ENCODE results near the gene CHRNG. TPM values are rescaled to one million over a fixed set of nuclear protein-coding genes. Genes with fewer than 3 reads are reported as not detected.

The CHRNG gene
- total RNA-seq, 1 donor from 2014 or later: not detected

DNA sequence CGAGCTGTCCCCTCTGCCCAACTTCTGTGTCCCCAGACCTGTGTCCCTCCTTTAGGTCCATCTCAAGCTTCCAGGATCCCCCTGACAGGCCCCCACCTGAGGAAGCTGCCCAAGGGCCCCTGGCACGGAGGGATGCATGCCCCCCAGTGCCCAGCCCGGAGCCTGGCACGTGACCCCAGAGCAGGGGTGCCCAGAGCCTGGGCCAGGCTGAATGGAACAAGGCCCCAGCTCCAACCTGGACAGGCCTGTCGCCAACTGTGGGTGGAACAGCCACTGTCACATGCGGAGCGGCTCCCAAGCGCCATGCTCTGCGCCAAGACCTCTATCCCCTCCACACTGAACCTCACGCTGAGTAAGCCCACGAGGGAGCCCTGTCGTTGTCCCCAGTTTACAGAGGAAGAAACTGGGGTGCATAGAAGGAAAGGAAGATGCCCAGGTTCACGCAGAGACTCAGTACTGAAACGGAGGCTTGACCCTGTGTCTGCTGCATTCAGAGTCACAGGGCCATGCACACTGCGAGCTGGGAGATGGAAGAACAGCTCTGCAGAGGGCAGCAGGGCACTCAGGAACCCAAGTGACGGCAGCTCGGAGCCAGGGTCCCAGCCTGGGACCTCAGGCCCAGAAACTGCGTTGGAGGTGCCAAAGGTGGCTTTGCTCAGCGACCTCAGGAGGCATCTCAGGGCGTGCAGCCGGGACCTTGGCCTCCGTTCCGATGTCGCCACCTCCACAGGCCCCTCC is 46.4 kb upstream of the CHRNG start:
- H3K4me3 Mint-ChIP-seq (ENCODE audit: low read depth): no peak overlapping the region
- no peak for DNase-seq (ENCODE audit: low spot score, unreplicated experiment)
- H3K4me1 Mint-ChIP-seq (ENCODE audit: low read depth): no peaks in the 10 kb centered on the region
- H3K9me3 Mint-ChIP-seq (ENCODE audit: low read depth): no peaks in the 10 kb centered on the region
- H3K27ac Mint-ChIP-seq: no peak overlapping the region
- H3K27me3 Mint-ChIP-seq: peaks cover 46% of the 10 kb centered on the region
- H3K36me3 Mint-ChIP-seq (ENCODE audit: insufficient read depth): no peaks in the 10 kb centered on the region
- TF ChIP-seq, protein P1, sequence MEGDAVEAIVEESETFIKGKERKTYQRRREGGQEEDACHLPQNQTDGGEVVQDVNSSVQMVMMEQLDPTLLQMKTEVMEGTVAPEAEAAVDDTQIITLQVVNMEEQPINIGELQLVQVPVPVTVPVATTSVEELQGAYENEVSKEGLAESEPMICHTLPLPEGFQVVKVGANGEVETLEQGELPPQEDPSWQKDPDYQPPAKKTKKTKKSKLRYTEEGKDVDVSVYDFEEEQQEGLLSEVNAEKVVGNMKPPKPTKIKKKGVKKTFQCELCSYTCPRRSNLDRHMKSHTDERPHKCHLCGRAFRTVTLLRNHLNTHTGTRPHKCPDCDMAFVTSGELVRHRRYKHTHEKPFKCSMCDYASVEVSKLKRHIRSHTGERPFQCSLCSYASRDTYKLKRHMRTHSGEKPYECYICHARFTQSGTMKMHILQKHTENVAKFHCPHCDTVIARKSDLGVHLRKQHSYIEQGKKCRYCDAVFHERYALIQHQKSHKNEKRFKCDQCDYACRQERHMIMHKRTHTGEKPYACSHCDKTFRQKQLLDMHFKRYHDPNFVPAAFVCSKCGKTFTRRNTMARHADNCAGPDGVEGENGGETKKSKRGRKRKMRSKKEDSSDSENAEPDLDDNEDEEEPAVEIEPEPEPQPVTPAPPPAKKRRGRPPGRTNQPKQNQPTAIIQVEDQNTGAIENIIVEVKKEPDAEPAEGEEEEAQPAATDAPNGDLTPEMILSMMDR (IDR thresholded peaks at IDR 0.05; ENCODE audit: unreplicated experiment): no peak

DNA sequence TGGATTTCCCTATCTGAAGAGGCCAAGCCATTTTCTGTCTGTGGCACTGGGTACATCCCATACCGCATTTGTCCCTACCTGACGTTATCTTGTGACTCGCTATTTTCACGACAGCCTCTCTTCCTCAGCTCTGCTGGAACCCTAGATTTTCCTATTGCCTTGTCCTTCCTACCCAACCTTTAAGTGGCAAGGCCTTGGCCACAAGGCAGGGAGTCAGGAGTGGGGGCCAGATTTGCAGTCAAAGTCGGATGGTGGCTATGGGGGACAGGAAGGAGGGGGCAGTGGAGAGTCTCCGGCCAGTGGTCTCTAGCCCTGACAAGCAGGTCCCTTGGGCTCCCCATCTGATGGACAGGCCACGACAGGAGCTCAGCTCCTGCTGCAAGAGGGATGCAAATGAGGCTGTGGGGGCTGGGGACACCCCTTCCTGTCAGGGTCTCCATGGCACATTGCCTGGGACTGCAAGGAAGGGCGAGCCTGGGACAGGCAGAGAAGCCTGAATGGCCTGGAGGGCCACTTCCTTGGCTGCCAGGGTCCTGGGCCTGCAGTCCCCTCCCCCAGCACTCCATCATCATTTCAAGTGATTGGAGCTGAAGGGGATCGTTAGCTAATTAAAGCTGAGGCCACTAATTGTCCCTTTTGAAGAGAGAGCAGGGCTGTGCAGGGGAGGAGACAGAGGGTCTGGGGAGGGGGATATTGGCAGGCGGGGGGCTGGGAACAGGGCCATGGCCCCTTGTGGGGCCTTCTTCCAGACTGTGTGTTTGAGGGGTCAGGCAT is 45.6 kb upstream of the CHRNG start:
- peaks cover 44% of the 10 kb centered on the region for H3K27me3 Mint-ChIP-seq
- no peak for DNase-seq (ENCODE audit: low spot score, unreplicated experiment)

DNA sequence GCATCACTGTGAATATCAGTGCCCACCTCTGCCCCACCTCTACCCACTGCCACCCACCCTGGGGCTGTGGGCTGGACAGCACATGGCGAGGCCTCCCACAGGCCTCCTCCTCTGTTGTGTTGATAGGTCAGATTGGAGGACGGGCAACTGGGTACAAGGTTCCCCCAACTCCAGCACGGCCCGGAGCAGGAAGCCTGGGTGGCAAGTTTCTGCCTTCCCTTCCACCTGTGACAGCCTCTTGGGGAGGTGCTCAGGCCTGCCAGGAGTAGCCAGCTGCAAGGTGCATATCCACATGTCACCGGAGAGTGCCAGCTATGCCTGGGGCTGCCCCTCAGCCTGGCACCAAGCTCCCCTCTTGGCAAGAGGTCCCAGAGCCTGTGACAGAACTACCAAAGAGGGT is 45.0 kb upstream of the CHRNG start:
- H3K27me3 Mint-ChIP-seq: peaks cover 42% of the 10 kb centered on the region
- no peak overlapping the region for H3K27ac Mint-ChIP-seq
- no peaks in the 10 kb centered on the region for H3K36me3 Mint-ChIP-seq (ENCODE audit: insufficient read depth)
- H3K4me1 Mint-ChIP-seq (ENCODE audit: low read depth): no peaks in the 10 kb centered on the region
- H3K4me3 Mint-ChIP-seq (ENCODE audit: low read depth): no peak overlapping the region
- DNase-seq (ENCODE audit: low spot score, unreplicated experiment): no peak
- TF ChIP-seq, protein P1 (IDR thresholded peaks at IDR 0.05; ENCODE audit: unreplicated experiment): no peak
- H3K9me3 Mint-ChIP-seq (ENCODE audit: low read depth): no peaks in the 10 kb centered on the region

More for the DNA sequence above, 45.6 kb upstream of the CHRNG start:
- TF ChIP-seq, protein P1 (IDR thresholded peaks at IDR 0.05; ENCODE audit: unreplicated experiment): no peak
- no peak overlapping the region for H3K4me3 Mint-ChIP-seq (ENCODE audit: low read depth)
- no peaks in the 10 kb centered on the region for H3K9me3 Mint-ChIP-seq (ENCODE audit: low read depth)
- no peaks in the 10 kb centered on the region for H3K4me1 Mint-ChIP-seq (ENCODE audit: low read depth)
- H3K27ac Mint-ChIP-seq: no peak overlapping the region
- H3K36me3 Mint-ChIP-seq (ENCODE audit: insufficient read depth): no peaks in the 10 kb centered on the region

DNA sequence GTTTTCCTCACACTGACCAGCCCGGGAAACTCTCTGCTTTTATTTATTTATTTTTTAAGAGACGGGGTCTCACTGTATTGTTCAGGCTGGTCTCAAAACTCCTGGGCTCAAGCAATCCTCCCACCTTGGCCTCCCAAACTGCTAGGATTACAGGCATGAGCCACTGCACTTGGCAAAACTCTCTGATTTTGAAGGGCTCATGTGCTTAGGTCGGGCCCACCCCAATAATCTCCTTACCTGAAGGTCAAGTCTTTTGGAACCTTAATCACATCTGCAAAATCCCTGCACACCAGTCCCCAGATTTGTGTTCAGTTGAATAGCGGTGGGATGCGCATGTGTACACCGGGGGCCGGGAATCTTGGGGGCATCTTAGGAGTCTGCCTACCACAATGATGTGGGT is 44.2 kb upstream of the CHRNG start:
- DNase-seq (ENCODE audit: low spot score, unreplicated experiment): no peak
- no peaks in the 10 kb centered on the region for H3K4me1 Mint-ChIP-seq (ENCODE audit: low read depth)
- H3K9me3 Mint-ChIP-seq (ENCODE audit: low read depth): no peaks in the 10 kb centered on the region
- H3K27ac Mint-ChIP-seq: no peak overlapping the region
- no peaks in the 10 kb centered on the region for H3K36me3 Mint-ChIP-seq (ENCODE audit: insufficient read depth)
- peaks cover 42% of the 10 kb centered on the region for H3K27me3 Mint-ChIP-seq
- TF ChIP-seq, protein P1 (IDR thresholded peaks at IDR 0.05; ENCODE audit: unreplicated experiment): no peak
- no peak overlapping the region for H3K4me3 Mint-ChIP-seq (ENCODE audit: low read depth)

DNA sequence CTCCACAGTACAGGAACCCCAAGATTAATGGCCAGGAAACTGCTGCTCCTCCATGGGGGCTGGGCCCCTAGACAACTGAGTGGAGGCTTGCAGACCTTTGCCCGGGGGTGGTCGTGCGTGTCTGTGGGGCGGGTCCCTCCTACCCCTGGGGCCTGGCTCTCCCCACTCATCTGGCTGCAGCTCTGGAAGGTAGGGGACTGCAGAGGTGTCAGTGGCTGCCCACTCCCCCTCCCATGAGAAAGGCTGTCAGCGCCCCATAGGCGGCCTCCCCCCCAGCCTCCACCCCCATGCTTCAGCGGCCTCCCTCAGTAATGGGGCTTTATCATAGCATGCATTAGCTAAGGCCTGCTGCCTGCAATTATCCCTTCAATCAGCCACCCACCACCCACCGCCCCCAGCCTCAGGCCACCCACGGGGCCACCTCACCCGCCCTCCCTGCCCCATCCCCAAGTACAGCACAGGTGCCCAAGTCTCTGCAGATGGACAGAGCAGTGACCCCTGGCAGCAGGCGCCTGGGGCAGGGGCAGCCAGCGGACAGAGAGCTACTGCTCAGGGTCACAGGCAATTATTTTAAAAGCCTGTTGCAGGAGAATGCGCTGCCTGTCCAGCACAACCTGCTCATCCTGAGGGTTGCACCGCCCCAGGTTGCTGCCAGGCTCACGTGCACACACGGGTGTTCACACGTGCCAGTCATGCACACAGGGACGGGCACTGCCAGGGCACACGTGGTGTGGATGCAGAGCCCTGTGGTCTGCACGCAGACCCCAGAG is 42.8 kb upstream of the CHRNG start:
- H3K4me3 Mint-ChIP-seq (ENCODE audit: low read depth): no peak overlapping the region
- no peaks in the 10 kb centered on the region for H3K9me3 Mint-ChIP-seq (ENCODE audit: low read depth)
- H3K27me3 Mint-ChIP-seq: peaks cover 38% of the 10 kb centered on the region

More for the DNA sequence above, 42.8 kb upstream of the CHRNG start:
- no peak for DNase-seq (ENCODE audit: low spot score, unreplicated experiment)
- H3K36me3 Mint-ChIP-seq (ENCODE audit: insufficient read depth): no peaks in the 10 kb centered on the region
- H3K27ac Mint-ChIP-seq: no peak overlapping the region
- no peaks in the 10 kb centered on the region for H3K4me1 Mint-ChIP-seq (ENCODE audit: low read depth)
- TF ChIP-seq, protein P1 (IDR thresholded peaks at IDR 0.05; ENCODE audit: unreplicated experiment): no peak

Data from progenitor cell of endocrine pancreas (in vitro differentiated cells).